H1 (cell line): ENCODE data around the gene SVEP1. TPM values are rescaled to one million over a fixed set of nuclear protein-coding genes. Genes with fewer than 3 reads are reported as not detected.

ENCODE experiments used
- CTCF ChIA-PET: fragments of 300-600 bp; sonication (Branson Sonifier 250); formaldehyde crosslinking; loops from one replicate; lab custom pipeline; 2021; ENCODE audit not compliant: partially characterized antibody; lab: Charles Lee
- POLR2A ChIA-PET: fragments of 300-600 bp; sonication (Branson Sonifier 250); formaldehyde crosslinking; loops from one replicate; lab custom pipeline; 2021; ENCODE audit warnings: inconsistent platforms; ENCODE audit not compliant: partially characterized antibody; lab: Charles Lee
- DNase-seq, 2 experiments: peaks; one replicate each; pipeline versions ENCODE4 v3.0.0 to v3.0.0-alpha.2; 2010 to 2022; ENCODE audit warnings: low spot score in 2 of 2, low read depth in 1 of 2, mixed read lengths in 1 of 2
- FAIRE-seq: peaks from 2 replicates; lab custom pipeline; 2011; peaks lifted over from hg19 to GRCh38; lab: Jason Lieb, UNC
- H2AFZ ChIP-seq: 2 replicates; pipeline ENCODE4 v1.8.1; 2012; ENCODE audit warnings: low read length, inconsistent platforms
- H2AK5ac ChIP-seq: 2 replicates; pipeline ENCODE4 v1.6.1; 2013; ENCODE audit warnings: low read depth, low read length
- H2BK120ac ChIP-seq: replicated peaks from 2 replicates; pipeline ENCODE3; 2013; ENCODE audit warnings: low read depth, low read length, inconsistent platforms
- H2BK12ac ChIP-seq: 2 replicates; pipeline ENCODE4 v1.6.1; 2013; ENCODE audit warnings: low read depth, low read length
- H2BK15ac ChIP-seq: 2 replicates; pipeline ENCODE4 v1.6.1; 2013; ENCODE audit warnings: low read length
- H2BK20ac ChIP-seq: 2 replicates; pipeline ENCODE4 v1.6.1; 2013; ENCODE audit warnings: low read length
- H2BK5ac ChIP-seq: 2 replicates; pipeline ENCODE4 v1.6.1; 2013; ENCODE audit warnings: low read depth, low read length
- H3K14ac ChIP-seq: 2 replicates; pipeline ENCODE4 v1.6.1; 2013; ENCODE audit warnings: inconsistent platforms; ENCODE audit not compliant: insufficient read length
- H3K18ac ChIP-seq: 2 replicates; pipeline ENCODE4 v1.6.1; 2013; ENCODE audit warnings: low read length; ENCODE audit errors: extremely low read depth
- H3K23ac ChIP-seq: 2 replicates; pipeline ENCODE4 v1.6.1; 2013; ENCODE audit warnings: inconsistent platforms; ENCODE audit not compliant: insufficient read length
- H3K23me2 ChIP-seq: 2 replicates; pipeline ENCODE4 v1.6.1; 2013; ENCODE audit warnings: low read depth, low read length
- H3K27ac ChIP-seq: 2 replicates; pipeline ENCODE4 v1.6.1; 2011; ENCODE audit warnings: low read depth, low read length, inconsistent platforms
- H3K27me3 ChIP-seq, 4 experiments: replicated peaks in 1 of 4; 1 replicate in 1 of 4; 2 replicates in 3 of 4; pipeline versions ENCODE4 v1.6.1 to v1.8.1; 2011 to 2013; ENCODE audit warnings: low read length in 3 of 4, mild to moderate bottlenecking in 3 of 4, inconsistent platforms in 2 of 4, mixed read lengths in 2 of 4, moderate library complexity in 1 of 4; ENCODE audit not compliant: control insufficient read depth in 3 of 4, insufficient read depth in 3 of 4; ENCODE audit errors: extremely low read depth in 1 of 4
- H3K36me3 ChIP-seq, 4 experiments: 2 replicates each; pipeline versions ENCODE4 v1.6.1 to v1.8.1; 2011 to 2013; ENCODE audit warnings: mild to moderate bottlenecking in 4 of 4, low read length in 3 of 4, moderate library complexity in 2 of 4, control low read depth in 1 of 4, inconsistent platforms in 1 of 4; ENCODE audit not compliant: insufficient read depth in 4 of 4, control insufficient read depth in 2 of 4
- H3K4ac ChIP-seq: replicated peaks from 2 replicates; pipeline ENCODE3; 2013; ENCODE audit warnings: low read length, low read depth, mixed read lengths, inconsistent platforms; ENCODE audit not compliant: insufficient read length
- H3K4me1 ChIP-seq, 4 experiments: replicated peaks in 1 of 4; 1 replicate in 1 of 4; 2 replicates in 3 of 4; pipeline versions ENCODE4 v1.6.1 to v1.8.1; 2011 to 2013; ENCODE audit warnings: low read length in 3 of 4, inconsistent platforms in 2 of 4, mixed read lengths in 1 of 4; ENCODE audit not compliant: insufficient read depth in 4 of 4, control insufficient read depth in 3 of 4
- H3K4me2 ChIP-seq, 2 experiments: 2 replicates each; pipeline versions ENCODE4 v1.6.1 to v1.8.1; 2011 to 2013; ENCODE audit warnings: low read depth in 2 of 2, low read length in 2 of 2, control low read depth in 1 of 2, inconsistent platforms in 1 of 2, mild to moderate bottlenecking in 1 of 2; ENCODE audit not compliant: insufficient read depth in 1 of 2
- H3K4me3 ChIP-seq, 4 experiments: fragments of 200-600, 300-600 bp in 1 of 4; sonication (generic), shearing (Covaris generic), sonication (Bioruptor Twin) in 1 of 4; 2 replicates each; pipeline versions ENCODE4 v1.5.1 to v1.8.1; 2011 to 2016; ENCODE audit warnings: low read length in 4 of 4, low read depth in 3 of 4, control low read depth in 2 of 4, inconsistent platforms in 2 of 4, mild to moderate bottlenecking in 2 of 4, mixed read lengths in 1 of 4, moderate library complexity in 1 of 4; ENCODE audit not compliant: insufficient read depth in 2 of 4; ENCODE audit errors: extremely low read depth in 1 of 4
- H3K56ac ChIP-seq: replicated peaks from 2 replicates; pipeline ENCODE3; 2013; ENCODE audit warnings: low read depth, mild to moderate bottlenecking, mixed read lengths, low read length, inconsistent platforms; ENCODE audit not compliant: insufficient read length
- H3K79me1 ChIP-seq: 2 replicates; pipeline ENCODE4 v1.6.1; 2013; ENCODE audit warnings: low read depth, low read length, control low read depth
- H3K79me2 ChIP-seq, 2 experiments: 2 replicates each; pipeline versions ENCODE4 v1.6.1 to v1.8.1; 2012 to 2013; ENCODE audit warnings: low read length in 2 of 2, mild to moderate bottlenecking in 2 of 2, inconsistent platforms in 1 of 2; ENCODE audit not compliant: insufficient read depth in 2 of 2, control insufficient read depth in 1 of 2
- H3K9ac ChIP-seq, 4 experiments: replicated peaks in 1 of 4; 1 replicate in 1 of 4; 2 replicates in 3 of 4; pipeline versions ENCODE4 v1.6.1 to v1.8.1; 2011 to 2013; ENCODE audit warnings: low read depth in 3 of 4, low read length in 3 of 4, control low read depth in 2 of 4, mild to moderate bottlenecking in 2 of 4, moderate library complexity in 2 of 4, inconsistent platforms in 1 of 4; ENCODE audit errors: extremely low read depth in 1 of 4
- H3K9me3 ChIP-seq, 2 experiments: 2 replicates each; pipeline versions ENCODE4 v1.6.1 to v1.8.1; 2012 to 2013; ENCODE audit warnings: mild to moderate bottlenecking in 2 of 2, moderate library complexity in 2 of 2, control low read depth in 1 of 2, inconsistent platforms in 1 of 2, low read depth in 1 of 2, low read length in 1 of 2, mixed read lengths in 1 of 2; ENCODE audit not compliant: insufficient read depth in 2 of 2
- H4K20me1 ChIP-seq, 2 experiments: replicated peaks in 1 of 2; 2 replicates each; pipeline versions ENCODE3 to v1.8.1; 2011 to 2013; ENCODE audit warnings: inconsistent platforms in 2 of 2, low read length in 2 of 2, mild to moderate bottlenecking in 1 of 2; ENCODE audit not compliant: insufficient read depth in 2 of 2, control insufficient read depth in 1 of 2
- H4K5ac ChIP-seq: 2 replicates; pipeline ENCODE4 v1.6.1; 2013; ENCODE audit warnings: low read length, low read depth, mixed read lengths, inconsistent platforms; ENCODE audit not compliant: insufficient read length
- H4K8ac ChIP-seq: 2 replicates; pipeline ENCODE4 v1.8.0; 2013; ENCODE audit warnings: mild to moderate bottlenecking, moderate library complexity, low read length, inconsistent platforms; ENCODE audit not compliant: insufficient read depth; ENCODE audit errors: extremely low read depth
- H4K91ac ChIP-seq: replicated peaks from 2 replicates; pipeline ENCODE3; 2013; ENCODE audit warnings: low read length, mixed read lengths, inconsistent platforms; ENCODE audit not compliant: insufficient read length
- HDAC6 ChIP-seq: IDR thresholded peaks from one replicate; pipeline ENCODE4 v1.7.1; 2012; ENCODE audit warnings: low read depth, mild to moderate bottlenecking, inconsistent platforms, low read length, moderate library complexity
- JUND ChIP-seq: IDR thresholded peaks from 2 replicates; pipeline ENCODE4 v1.6.1; 2011; ENCODE audit warnings: mild to moderate bottlenecking, improper control_type of control experiment, low read length
- KDM1A ChIP-seq: fragments of 200-600, 300-600 bp; sonication (generic); IDR thresholded peaks from 2 replicates; pipeline ENCODE4 v1.7.1; 2016; ENCODE audit warnings: mild to moderate bottlenecking, low read length, borderline replicate concordance
- NRF1 ChIP-seq: IDR thresholded peaks from 2 replicates; pipeline ENCODE4 v1.6.1; 2011; ENCODE audit warnings: mild to moderate bottlenecking, low read depth, low read length, improper control_type of control experiment
- RFX5 ChIP-seq: IDR thresholded peaks from 2 replicates; pipeline ENCODE4 v1.6.1; 2011; ENCODE audit warnings: low read depth, low read length, improper control_type of control experiment, borderline replicate concordance
- SIX5 ChIP-seq: IDR thresholded peaks from 2 replicates; pipeline ENCODE4 v1.6.1; 2011; ENCODE audit warnings: mild to moderate bottlenecking, low read depth, low read length
- SP2 ChIP-seq: IDR thresholded peaks from 2 replicates; pipeline ENCODE4 v1.6.1; 2012; ENCODE audit warnings: mild to moderate bottlenecking, low read length, inconsistent platforms
- SUZ12 ChIP-seq: fragments of 200-600 bp; sonication (generic); IDR thresholded peaks from 2 replicates; pipeline ENCODE4 v1.6.1; 2012; ENCODE audit warnings: mild to moderate bottlenecking, inconsistent platforms, low read length, moderate library complexity, mixed read lengths
- WGBS, 2 experiments: shearing (Covaris generic) in 1 of 2; methylation state at CpG; one replicate each; pipeline versions ENCODE4 v1.1.6 to v1.1.7; 2013 to 2015; ENCODE audit warnings: low lambda C conversion rate in 2 of 2, mixed read lengths in 2 of 2, inconsistent platforms in 1 of 2, low coverage in 1 of 2, missing lambda C conversion rate in 1 of 2; ENCODE audit not compliant: insufficient replicate concordance in 2 of 2, insufficient coverage in 1 of 2, insufficient read length in 1 of 2; ENCODE audit errors: extremely low coverage in 1 of 2, missing lambda C conversion rate in 1 of 2; 5-methylcytosine and 5-hydroxymethylcytosine counted together
- polyA plus RNA-seq, 7 experiments: library from polyadenylated mRNA; depleted of rRNA in 3 of 7; stranded (reverse) in 5 of 7; unstranded in 2 of 7; fragments of >200 nt in 5 of 7; fragments of 200-250 nt in 2 of 7; gene quantifications; 1 replicate in 5 of 7; 2 replicates in 1 of 7; 4 replicates in 1 of 7; pipeline versions ENCODE4 v1.2.1 to v1.2.3, GENCODE V29; 2011 to 2013; ENCODE audit warnings: missing spikeins in 2 of 7, mixed read lengths in 2 of 7
- total RNA-seq: library from RNA; stranded (reverse); fragmentation: NEBNext Ultra II Directional; extraction: Animal tissue kit (Norgen Biotek cat#: 25700); gene quantifications from 2 replicates; pipeline ENCODE4 v1.2.1, GENCODE V29; 2021
- TF ChIP-seq, protein P1 (sequence below): IDR thresholded peaks from 2 replicates; pipeline ENCODE4 v1.6.1; 2011; ENCODE audit warnings: low read length, improper control_type of control experiment

SVEP1 gene
- total and polyA plus RNA-seq, 2 of the 8 experiments (the other 6 are each of a cell fraction or from before 2014, with no cell fraction given), result 0.11 to 0.37 TPM

- Histone ChIP-seq H4K20me1 (no peaks in the 10 kb centered on the region), H3K27ac (no peak overlapping the region), H3K4me3 (no peak overlapping the region), H3K18ac (no peak overlapping the region), H3K36me3 (no peaks in the 10 kb centered on the region), H2AFZ (no peak overlapping the region), H3K4ac (no peak overlapping the region), H3K14ac (no peak overlapping the region), H4K5ac (no peak overlapping the region), H3K23me2 (no peaks in the 10 kb centered on the region), H3K56ac (no peak overlapping the region), H3K4me1 (no peaks in the 10 kb centered on the region), H2BK12ac (no peak overlapping the region), H2AK5ac (no peak overlapping the region), H3K4me2 (no peak overlapping the region), H2BK15ac (no peak overlapping the region), H4K8ac (no peak overlapping the region), H3K9me3 (no peaks in the 10 kb centered on the region), H3K9ac (no peak overlapping the region), H3K23ac (no peak overlapping the region), H3K79me2 (no peaks in the 10 kb centered on the region), H2BK5ac (no peak overlapping the region), H3K79me1 (no peaks in the 10 kb centered on the region), H2BK120ac (no peak overlapping the region), H2BK20ac (no peak overlapping the region), H3K27me3 (no peaks in the 10 kb centered on the region), H4K91ac (no peak overlapping the region)
- FAIRE-seq (no peak), DNase-seq (no peak)
- TF ChIP-seq SP2 (no peak), NRF1 (no peak), JUND (no peak), SUZ12 (no peak), RFX5 (no peak), HDAC6 (no peak), SIX5 (no peak), KDM1A (no peak)
- TF ChIP-seq, protein P1, sequence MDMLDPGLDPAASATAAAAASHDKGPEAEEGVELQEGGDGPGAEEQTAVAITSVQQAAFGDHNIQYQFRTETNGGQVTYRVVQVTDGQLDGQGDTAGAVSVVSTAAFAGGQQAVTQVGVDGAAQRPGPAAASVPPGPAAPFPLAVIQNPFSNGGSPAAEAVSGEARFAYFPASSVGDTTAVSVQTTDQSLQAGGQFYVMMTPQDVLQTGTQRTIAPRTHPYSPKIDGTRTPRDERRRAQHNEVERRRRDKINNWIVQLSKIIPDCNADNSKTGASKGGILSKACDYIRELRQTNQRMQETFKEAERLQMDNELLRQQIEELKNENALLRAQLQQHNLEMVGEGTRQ, result no peak
- ChIA-PET CTCF (no interaction called here), POLR2A (no interaction called here)
- 94% methylated on average over 1 of the region's 1 CpG; no CpG with 5 or more reads in 1 of the 2 experiments for WGBS, 2 experiments
Measured at GRCh38 chr9:110526426-110526825, 53.1 kb downstream of the SVEP1 start.
